ENCODE measurements around the gene PKP2.

The PKP2 gene

DNA sequence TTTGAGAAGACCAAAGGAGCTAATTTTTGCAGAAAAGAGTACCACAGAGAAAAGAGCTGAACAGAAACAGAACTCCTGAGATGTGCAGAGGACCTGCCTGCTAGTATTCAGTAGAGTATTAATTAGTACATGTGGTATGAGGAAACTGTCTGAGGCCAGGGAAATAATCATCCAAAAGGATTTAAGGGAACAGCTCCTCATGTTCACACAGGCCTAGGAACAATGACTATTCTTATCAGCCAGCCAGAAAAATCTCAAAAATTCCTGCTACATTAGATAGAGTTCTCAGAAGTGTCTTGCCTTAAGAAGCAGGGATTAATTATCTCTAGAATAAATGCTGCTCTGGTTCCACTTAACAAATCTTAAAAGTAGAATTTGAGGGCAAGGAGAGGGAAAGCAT is 36.4 kb downstream of the PKP2 start:
- no peak for DNase-seq

DNA sequence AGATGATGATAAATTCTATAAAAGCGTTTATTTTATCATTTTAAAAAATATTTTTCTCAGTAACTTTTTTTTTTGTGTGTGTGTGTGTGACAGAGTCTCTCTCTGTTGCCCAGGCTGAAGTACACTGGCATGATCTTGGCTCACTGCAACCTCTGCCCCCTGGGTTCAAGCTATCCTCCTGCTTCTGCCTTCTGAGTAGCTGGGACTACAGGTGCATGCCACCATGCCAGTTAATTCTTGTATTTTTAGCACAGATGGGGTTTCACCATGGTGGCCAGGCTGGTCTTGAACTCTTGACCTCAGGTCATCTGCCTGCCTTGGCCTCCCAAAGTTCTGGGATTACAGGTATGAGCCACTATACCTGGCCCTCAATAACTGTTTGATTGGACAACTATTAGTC is 37.2 kb downstream of the PKP2 start:
- no peak for DNase-seq

DNA sequence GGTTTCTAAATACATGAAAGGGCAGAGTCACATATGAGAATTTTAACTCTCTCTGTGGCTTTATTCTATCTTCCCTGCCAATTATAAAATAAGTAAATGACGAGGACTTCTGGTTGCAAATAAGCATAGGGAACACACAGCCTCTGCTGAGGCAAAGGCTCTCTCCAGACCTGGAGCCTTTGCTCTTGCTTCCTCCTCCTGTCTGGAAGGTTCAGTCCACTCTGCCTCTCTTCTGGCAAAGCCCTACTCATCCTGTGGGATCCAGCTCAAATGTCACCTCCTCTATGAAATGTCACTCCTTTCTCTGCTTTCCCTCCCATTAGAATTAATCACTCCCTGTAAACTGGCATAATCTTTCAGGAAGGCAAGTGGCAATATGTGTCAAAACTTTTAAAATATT is 41.9 kb downstream of the PKP2 start:
- DNase-seq: no peak

DNA sequence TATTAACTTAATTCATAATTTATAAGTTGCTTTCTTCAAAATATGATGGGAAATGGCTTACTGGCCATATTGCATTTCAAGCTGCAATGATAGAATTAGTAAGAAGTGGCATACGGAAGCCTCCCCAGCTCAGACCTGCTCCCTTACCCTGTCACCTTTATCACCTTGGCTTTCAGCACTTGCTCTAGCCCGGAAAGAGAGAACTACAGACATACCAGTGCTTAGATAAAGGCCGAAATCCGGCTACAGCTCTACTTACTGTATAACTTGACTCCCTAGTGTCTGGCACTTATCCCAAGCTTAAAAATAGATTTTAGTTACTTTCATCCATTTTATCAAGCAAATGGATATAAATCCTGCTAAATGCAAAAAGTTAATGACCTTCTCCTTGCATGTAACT is 42.5 kb downstream of the PKP2 start:
- no peak for DNase-seq

DNA sequence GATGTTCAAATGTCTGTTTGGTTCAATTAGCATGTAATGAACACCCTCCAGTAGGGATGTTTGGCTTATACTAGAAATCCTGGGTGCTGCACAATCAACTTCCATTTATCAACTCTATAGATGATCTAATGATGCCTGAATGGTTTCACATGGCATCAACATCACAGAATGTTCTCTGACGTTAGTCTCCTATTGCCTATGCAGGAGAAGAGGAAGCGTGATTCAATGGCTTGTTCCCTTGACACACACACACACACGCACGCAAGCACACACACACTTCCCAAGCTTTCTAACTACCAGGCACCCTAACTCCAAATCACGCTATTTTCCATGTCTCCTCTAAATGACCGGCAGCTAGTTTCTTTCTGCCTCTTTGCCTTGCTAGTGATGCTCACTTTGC is 49.3 kb downstream of the PKP2 start:
- DNase-seq: no peak

DNA sequence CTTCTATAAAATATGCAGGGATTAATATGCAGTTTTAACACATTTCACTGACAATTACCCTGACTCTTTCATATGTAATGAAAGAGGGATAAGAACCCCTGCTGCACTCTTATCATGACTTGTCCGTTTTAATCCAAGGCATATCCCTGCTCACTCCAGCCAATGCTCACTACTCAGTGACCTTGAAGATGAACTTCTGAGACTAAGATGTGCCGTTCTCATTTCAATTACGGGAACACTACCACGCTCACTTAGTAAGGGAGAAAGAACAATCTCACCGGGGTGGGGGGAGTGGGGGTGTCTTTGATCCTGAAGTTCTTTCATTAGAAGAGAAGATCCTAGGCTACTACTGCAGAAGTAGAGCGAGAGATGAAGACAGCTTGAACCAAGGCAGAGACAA is 50.5 kb downstream of the PKP2 start:
- DNase-seq: no peak

DNA sequence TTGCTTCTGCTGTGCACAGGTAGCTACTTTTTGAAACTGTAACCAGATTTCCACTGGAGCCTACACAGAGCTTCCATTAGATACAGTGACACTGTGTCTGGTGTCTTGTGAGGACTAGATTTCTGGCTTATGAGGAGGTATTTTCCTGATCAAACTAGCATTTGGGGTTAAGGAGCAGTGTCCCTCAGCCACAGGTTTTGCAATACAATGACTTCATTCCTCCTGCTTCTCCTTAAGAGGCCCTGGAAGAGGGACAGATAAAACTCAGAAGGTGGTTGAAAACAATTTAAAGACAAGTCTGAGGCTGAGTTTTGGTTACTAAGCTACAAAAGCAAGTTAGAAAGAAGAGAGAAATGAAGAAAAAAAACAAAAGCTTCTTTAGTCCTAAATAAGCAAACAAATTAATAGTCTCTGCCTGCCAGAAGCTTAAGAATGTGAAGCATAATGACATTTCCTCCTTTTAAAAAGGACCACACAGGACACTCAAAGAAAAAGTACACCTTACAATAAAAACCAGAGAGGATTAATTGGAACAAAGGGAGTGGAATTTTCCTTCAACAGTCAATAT is 53.0 kb downstream of the PKP2 start:
- no peak for DNase-seq

DNA sequence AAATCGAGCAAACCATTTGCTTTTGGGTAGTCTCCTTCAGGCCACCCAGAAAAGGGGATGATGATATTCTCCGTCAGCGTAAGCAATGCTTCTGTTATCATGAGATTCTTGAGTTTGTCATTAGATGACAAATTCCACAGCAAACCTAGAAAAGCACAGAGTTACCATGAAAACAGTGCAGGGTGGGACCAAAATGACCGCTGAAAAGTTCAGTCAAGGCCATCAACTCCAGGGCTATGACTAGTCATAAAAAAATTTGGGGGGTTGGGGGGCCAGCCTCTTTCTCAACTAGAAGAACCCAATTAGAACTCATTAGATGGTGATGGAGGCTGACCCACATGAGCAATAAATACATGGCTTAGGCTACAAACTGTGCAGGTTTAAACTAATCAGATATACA is 55.5 kb downstream of the PKP2 start:
- DNase-seq: no peak

DNA sequence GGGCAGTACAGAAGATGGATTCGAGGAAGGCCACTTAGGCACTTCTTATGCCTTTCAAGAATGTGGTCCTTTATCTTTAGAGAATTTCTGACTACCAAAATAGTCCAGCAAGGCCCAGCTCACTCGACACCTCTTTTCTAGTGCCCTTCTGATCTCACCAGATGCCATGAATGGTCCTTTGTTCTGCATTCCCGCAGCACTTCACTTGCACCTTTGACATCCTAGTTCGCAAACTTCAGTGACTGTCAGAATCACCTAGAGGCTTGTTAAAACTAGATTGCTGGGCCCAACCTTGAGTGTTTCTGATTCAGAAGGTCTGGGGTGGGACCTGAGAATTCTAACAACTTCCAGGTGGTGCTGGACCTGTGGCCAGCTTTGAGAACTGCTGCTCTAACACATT is 56.7 kb downstream of the PKP2 start:
- DNase-seq: no peak

DNA sequence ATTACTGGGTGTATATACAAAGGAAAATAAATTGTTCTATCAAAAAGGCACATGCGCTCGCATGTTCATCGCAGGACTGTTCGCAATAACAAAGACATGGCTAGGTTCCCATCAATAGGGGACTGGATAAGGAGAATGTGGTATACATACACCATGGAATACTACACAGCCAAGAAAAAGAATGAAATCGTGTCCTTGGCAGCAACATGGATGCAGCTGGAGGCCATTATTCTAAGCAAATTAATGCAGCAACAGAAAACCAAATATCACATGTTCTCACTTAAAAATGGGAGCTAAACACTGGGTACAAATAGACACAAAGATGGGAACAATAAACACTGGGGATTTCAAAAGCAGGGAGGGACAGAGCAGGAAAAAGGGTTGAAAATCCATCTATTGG is 58.6 kb downstream of the PKP2 start:
- no peak for DNase-seq

DNA sequence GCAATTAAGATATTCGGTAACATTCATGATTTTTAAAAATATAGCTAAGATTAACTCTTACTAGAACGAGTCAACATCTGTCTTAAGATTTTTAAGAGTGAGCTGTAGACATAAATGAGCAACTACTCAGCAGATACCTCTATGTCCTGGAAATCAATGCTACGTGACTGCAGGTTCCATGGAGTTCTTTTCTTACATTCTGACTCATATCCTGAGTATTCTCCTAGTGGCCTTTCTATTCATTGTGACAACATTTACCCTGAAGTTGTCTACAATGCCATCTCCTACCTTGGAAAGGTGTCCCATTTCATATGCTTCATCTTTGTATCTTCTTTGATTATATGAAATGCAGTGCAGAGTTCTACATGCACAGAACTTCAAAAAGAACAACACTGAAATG is 59.9 kb downstream of the PKP2 start:
- no peak for DNase-seq

DNA sequence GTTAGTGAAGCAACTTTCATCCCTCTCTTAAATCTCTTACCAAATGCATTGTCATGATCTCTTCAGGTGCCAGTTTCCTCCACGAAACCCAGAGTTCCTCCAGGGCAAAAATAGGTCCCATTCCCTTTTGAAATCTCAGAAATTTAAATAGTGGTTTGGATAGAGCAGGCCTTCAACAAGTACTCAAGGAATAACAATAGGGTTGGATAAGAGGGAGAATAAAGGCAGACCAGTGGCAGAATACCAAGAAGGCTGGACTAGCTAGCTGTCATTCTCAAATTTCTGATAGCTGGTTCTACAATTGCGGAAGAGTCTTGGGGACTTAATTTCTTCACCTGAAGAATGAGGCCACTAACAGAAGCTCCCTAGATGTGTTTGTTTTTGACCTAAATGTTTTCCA is 62.5 kb downstream of the PKP2 start:
- DNase-seq: no peak

DNA sequence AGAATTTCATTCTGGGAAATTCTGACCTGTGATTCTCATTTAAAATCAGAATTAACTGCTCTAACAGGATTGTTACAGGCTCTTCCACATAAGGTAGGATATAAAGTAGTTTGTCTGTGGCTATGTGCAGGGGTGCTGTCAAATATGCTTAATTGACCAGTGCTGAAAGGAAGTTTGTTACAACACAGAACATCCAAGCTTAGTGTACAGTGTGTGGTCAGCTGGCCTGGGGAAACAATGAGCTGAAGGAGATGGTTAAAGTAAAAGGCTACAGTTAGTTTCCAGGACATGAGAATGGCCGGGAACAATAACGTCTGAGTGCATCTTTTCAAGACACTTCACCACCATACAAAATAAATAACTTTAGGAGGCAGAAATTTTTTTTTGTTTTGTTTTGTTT is 68.0 kb downstream of the PKP2 start:
- no peak for DNase-seq

DNA sequence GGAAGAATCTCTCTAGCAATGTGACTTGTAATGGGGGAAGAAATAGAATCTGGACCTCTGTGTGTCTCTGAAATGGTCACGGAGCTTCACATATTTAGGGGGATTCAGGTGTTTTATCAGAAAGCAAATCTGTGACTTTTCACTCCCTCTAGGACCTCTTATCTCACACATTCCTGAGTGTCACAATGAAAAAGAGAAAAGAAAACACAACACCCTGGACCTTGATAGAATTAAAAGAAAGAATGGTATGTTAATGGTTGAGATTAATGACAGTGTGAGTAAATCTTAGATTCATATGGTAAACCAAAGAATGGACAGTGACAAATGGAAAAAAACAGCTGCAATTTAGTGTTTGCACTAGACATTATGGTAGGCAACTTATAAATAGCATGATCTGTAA is 68.5 kb downstream of the PKP2 start:
- no peak for DNase-seq

DNA sequence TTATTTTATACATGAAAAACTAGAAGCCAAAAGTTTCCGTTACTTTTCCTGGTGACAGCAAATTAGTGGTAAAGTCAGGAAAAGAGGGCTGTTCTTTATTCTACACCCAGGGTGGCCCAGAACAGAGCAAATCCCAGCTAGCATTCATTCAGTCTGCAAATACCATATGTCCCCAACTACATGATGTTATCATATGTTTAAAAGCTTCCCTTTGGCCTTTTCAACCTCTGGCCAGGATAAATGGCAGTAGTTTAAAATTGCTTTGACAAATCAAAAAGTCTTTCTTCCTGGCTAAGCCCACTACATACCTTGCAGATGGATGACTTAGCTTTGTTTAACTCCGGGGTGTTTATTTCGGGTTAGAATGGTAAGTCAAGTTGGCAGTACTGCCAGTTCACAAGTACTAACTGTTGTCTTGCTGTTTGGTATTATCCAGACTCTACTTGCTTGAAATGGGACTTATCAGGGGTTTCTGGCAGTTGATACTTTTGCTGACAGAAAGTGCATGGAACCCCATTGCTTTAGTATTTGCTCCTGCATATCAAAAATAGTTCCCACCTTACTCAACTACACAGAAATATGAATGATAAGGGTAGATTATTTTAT is 69.7 kb downstream of the PKP2 start:
- DNase-seq: no peak

DNA sequence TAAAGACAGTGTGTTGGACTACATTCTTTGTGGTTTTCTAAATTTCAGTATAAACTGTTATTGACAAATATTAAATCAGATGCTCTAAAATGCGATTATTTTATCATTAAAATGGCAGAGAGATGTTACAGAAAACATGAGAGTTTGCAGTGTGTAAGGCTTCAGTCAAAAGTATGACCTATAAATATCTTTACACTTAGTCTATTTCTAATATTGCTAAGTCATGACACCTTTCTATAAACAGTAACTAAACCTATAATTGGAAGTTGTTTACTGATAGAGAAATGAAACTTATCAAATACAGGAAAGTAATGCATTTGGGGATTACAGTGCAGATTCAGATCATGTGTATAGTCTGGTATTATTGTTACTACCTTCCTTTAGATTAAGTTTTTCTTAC is 72.0 kb downstream of the PKP2 start:
- DNase-seq: no peak

DNA sequence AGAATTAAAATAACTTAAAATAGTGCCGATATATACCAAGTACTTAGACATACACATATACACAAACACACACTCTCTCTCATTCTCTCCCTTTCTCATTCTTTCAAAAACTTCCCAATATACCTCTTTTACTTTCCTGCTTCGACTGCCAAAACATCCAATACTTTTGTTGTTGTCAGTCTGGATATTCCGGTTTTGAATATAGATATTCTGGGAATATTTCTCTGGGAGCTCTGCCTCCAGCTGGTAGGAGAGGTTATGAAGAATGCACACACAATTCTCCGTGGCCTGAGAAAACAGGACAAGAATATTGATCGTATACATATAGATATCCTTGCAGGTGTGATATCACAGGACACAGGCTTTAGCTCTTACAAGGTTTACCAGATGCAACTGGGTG is 74.2 kb downstream of the PKP2 start:
- DNase-seq: no peak

DNA sequence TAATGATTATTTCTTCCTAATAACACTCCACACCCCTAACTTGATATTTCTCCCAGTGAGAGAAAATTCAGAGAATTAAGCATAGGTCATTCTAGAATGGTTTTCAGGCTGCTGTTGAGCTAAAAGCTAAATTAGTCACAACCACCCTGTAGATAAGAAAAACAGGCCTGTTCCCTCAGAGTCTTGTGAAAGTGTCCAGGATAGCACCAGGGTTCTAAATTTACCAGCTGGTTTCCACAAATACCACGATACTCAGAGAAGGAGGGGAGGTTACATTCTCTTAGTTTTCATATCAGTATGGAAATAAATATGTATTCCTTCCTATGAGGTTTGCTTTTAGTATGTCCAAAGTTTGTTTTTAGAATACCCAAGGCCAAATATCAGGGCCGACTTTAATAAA is 74.9 kb downstream of the PKP2 start:
- no peak for DNase-seq

DNA sequence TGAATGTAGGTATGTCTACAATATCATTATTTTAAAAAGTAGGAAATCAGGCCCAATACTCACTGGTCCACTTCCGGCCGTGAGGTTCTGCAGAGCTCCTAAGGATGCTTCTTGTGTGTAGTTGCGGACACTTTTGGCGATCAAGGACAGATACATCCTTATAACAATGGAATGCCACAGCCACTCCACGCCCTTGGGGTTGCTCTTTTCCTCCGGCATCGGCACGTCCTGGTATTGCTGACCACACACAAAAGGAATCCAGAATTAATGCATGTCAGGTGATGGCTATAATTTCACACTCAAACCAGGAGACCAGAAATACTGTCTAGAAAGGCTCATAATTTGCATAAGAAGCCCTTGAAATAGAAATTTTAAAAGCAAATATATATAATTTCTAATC is 75.3 kb downstream of the PKP2 start:
- DNase-seq: no peak

DNA sequence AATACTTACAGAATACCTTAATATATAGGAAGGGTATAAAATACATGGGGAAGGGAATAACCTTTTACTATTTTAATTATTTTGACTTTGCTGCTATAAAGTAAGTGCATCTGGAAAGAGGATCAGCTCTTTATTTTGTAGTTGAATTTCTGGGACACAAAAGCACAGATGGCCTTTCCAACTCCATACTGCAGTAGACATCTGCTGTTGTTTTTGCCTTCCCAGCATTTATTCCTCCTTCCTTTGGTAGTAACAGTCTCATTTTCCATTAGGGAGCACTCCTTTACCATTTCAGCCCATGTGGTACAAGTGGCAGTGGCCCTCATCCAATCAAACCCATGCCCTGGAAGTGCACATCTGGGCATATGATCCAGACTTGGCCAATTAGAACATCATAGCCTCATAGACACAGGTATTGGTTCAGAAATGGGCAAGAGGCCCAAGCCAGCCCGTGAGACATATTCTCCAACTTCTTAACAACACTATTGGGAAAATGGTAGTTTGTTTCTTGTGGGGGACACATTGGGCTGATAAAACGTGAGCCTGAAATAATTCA is 76.1 kb downstream of the PKP2 start:
- no peak for DNase-seq

DNA sequence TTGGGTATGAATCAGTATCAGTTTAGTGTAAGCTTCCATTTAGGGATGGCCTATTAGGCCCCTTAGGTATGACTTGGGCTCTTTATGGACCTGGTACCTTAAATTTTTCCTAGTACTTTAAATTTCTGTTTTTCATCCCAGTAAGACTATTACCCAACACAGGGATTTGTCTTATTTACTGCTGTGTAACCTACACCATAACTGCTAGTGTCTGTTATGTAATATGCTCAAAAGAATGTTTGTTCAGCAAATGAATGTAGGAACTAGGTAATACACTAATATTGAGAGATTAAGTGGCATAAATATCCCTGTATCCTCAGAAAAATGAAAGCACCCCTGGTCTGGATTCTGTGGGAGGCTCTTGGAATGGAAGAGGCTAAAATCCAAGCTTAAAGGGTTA is 77.2 kb downstream of the PKP2 start:
- no peak for DNase-seq

DNA sequence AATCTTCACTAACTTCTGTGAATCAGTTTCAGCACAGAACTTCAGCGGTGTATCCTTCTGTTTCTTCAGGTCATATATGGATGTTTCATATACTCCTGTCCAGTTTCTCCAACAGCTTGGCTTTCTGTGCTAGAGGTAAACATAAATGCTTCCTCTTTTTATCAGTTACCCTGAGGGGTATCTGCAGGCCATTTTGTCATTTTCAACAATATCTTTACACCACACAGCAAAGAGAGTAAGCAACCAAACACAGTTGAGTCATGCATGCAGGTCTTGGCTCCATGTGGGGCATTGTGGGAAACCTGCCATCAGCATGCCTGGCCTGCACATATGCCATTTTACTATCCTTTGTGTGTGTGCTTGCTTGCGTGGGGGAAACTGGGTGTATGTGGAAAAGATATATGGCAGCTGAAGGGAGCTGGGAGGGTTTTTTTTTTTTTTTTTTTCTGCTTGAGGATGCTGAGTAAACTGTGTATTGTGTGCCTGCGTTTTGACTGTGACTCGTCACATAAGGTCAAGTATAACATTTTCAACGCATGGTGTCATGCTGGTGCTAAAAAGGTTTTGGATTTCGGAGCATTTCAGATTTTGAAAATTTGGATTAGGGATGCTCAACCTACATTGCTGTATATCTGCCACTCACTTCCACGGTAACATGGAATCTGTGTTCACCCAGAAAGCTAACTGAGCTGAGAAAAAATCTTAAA is 84.7 kb downstream of the PKP2 start:
- no peak for DNase-seq

DNA sequence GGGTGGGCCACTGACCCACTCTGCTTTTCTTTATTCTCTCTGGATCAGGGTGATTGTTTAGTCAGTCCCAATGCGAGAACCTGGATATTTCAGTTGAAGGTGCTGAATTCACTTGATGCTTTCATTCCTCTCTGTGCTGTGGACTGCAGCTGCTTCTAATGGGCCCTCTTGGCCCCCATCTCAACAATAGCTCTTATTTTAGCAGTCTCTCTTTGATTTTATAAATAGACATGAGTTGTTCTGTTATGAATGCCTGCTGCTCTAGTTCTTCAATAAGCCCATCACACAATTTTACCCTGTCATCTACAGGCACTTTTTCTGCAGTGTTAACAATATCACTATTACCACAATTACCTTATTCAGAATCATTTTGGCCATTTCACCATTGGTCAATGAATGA is 86.7 kb downstream of the PKP2 start:
- no peak for DNase-seq

DNA sequence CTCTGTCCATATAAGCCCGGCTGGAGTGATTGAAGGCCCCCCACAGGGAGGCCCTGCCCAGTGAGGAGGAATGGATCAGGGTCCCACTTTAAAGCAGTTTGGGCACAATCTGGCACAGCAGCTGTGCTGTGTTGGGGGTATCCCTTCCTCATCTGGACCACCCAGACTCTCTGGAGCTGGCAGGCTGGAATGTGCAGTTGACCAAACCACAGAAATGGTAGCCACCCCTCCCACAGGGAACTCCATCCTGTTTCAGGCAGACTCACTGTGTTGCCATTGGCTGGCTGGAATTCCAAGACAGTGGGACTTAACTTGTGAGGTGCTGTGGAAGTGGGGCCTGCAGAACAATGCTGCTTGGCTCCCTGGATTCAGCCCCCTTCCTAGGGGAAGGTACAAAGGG is 87.4 kb downstream of the PKP2 start:
- no peak for DNase-seq

DNA sequence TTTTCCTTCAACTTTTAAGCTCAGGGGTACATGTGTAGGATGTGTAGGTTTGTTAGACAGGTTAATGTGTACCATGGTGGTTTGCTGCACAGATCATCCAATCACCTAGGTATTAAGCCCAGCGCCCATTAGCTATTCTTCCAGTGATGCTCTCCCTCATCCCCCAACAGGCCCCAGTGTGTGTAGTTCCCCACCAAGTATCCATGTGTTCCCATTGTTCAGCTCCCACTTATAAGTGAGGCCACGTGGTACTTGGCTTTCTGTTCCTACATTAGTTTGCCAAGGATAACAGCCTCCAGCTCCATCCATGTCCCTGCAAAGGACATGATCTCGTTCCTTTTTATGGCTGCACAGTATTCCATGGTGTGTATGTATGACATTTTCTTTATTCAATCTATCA is 92.3 kb downstream of the PKP2 start:
- no peak for DNase-seq
